ENCODE data around the gene ZNF507.

The ZNF507 gene

DNA sequence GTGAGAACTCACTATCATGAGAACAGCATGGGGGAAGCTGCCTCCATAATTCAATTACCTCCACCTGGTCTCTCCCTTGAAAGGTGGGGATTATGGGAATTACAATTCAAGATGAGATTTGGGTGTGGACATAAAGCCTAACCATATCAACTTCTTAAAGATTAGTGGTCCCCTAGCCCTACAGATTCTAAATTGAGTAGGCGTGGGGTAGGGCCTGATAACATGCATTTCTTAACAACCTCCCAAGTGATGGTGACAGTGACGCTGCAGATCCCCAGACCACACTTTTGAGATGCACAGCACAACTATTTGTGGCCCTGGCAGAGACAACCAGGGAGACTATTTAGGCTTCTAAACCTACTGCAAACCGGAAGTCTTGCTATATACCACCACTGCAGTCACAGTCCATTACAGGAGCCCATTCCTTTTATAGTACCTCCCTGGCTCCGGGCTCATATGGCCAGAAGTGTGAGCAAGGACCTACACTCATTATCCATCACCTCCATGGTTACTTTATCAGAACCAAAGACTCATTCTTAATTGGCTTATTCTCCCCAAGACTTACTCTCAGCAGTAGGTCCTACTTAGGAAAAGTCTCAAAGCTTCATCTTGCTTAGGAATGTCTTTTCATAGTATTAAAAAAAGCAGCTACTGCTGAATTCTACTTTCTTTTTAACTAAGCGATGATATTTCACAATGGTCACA lies 58.0 kb downstream of the ZNF507 start:
- no peak for TF ChIP-seq ZNF274 (IDR thresholded peaks at IDR 0.05; ENCODE audit: low read depth, low read length)
- no peak overlapping the region for H3K4me3 ChIP-seq (ENCODE audit: low read length)

DNA sequence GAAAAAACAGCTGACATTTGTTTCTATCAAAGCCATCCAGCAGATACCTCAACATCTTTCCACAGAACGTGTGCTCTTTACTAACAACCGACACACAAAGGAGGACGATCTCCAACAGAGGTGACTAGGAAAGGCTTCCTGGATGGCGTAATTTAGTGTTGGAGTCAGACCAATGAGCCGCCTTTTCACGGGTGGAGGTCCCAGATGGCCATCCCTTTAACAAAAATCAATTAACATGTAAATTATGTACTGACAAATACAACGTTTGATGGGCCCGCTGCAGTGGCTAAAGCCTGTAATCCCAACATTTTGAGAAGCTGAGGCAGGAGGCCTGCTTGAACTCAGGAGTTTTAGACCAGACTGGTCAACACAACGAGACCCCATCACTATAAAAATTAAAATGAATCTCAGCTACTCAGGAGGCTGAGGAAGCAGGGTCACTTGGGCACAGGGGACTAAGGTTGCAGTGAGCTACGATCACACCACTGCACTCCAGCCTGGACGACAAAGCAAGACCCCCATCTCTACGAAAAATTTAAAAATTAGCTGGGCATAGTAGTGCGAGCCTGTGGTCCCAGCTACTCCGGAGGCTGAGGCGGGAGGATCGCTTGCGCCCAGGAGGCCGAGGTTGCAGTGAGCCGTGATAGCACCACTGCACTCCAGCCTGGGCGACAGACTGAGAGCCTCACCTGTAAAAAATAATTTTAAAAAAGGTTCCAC lies 59.0 kb downstream of the ZNF507 start:
- H3K4me3 ChIP-seq (ENCODE audit: low read length): peak overlapping the region; percentile 88
- no peak for TF ChIP-seq ZNF274 (IDR thresholded peaks at IDR 0.05; ENCODE audit: low read depth, low read length)

DNA sequence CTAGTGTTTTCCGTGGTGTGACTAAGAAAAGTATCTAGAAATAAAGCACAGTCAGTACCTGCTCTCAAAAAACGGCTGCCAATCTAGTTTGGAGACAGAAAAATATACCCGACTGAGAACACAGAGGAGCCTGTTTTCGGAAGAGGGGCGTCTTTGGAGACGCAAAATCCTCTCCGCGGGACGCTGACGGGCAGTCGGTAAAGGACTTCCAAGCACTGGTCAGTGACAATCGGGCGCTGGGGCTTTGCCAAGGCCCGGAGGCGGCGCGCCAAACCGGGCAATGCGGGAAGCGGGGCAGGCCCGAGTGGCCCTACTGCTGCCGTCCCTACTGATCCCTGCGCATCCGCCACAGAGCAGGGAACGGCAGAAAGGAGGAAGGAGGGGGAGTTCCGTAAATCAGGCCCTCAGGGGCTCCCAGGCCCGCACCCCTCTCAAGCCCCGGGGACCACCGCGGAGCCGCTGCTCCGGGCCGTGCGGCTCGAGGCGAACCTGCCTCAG lies 59.6 kb downstream of the ZNF507 start:
- H3K4me3 ChIP-seq (ENCODE audit: low read length): peak overlapping the region; percentile 88
- TF ChIP-seq ZNF274 (IDR thresholded peaks at IDR 0.05; ENCODE audit: low read depth, low read length): no peak

DNA sequence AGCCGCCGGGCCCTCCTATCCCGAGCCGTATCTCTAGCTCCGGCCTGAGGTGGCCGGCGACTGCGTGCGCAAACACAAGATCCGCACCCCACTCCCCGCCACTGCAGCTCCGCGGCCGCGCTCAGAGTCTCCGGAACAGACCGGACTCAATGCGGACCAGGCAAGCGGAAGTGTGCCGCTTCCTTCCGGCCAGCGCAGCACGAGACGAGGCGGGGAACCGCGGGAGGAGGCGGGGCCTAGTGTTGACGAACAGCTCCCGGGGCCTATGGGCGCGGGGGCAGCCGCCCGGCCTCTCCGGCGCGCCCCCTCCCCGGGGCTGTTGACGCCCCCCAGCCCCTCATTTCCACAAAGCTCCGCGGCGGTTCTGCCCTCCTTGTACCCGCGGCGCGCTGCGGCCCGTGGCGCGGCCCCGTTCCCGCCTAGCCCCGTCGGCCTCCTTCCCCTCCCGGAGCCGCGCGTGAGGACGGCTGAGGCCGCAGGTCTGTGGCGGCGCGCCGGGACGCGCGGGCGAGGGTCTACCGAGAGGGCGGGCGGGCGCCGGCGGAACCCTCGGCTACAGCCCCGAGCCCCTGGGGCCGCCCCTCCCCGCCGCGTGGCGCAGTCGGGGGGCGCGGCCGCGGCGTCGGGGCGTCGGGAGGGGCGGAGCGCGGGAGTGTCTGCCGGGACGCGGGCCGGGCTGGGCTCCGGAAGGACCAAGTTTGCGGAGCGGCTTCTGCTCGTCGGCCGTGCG lies 60.2 kb downstream of the ZNF507 start, which contains the start of gene DPY19L3:
TSS of gene DPY19L3 (plus strand) at position 340 of the 730 bp plus-strand sequence. CDS start 2,484 bp downstream, outside the sequence.
- TF ChIP-seq ZNF274 (IDR thresholded peaks at IDR 0.05; ENCODE audit: low read depth, low read length): no peak
- H3K4me3 ChIP-seq (ENCODE audit: low read length): peak within 1 kb of the TSS; percentile 88

DNA sequence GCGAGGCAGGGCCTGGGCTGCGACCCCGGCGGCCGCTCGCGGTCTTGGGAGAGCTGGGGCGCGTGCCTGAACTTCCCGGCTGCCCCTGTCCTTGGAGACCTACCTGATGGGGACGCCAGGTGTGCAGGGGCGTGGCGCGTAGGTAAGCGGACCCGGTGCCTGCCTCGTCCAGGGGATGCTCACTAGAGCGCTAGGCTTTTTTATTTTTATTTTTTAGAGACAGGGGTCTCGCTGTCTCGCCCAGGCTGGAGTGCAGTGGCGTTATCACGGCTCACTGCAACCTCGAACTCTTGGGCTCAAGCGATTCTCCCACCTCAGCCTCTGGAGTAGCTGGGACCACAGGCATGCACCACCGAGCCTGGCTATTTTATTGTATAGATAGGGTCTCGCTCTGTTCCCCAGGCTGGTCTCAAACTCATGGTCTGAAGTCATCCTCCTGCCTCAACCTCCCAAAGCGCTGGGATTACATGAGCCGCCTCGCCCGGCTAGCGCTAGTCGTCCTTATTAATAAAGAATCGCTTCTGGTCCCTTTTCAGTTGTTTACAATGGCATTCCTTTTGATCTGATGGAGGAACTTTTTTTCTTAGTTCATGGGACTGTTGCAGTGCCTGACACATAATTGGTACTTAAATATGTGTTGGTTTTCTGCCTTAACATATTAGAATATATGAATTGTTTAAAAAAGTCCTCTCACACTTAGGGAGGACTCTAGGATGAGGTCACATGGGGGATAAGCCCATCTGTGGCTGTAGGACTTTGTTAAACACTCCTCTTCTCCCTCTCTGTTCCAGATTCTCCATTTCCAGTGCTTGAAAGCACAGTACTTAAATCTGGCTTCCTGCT lies 61.0 kb downstream of the ZNF507 start:
- peak overlapping the region; percentile 88 for H3K4me3 ChIP-seq (ENCODE audit: low read length)
- no peak for TF ChIP-seq ZNF274 (IDR thresholded peaks at IDR 0.05; ENCODE audit: low read depth, low read length)

DNA sequence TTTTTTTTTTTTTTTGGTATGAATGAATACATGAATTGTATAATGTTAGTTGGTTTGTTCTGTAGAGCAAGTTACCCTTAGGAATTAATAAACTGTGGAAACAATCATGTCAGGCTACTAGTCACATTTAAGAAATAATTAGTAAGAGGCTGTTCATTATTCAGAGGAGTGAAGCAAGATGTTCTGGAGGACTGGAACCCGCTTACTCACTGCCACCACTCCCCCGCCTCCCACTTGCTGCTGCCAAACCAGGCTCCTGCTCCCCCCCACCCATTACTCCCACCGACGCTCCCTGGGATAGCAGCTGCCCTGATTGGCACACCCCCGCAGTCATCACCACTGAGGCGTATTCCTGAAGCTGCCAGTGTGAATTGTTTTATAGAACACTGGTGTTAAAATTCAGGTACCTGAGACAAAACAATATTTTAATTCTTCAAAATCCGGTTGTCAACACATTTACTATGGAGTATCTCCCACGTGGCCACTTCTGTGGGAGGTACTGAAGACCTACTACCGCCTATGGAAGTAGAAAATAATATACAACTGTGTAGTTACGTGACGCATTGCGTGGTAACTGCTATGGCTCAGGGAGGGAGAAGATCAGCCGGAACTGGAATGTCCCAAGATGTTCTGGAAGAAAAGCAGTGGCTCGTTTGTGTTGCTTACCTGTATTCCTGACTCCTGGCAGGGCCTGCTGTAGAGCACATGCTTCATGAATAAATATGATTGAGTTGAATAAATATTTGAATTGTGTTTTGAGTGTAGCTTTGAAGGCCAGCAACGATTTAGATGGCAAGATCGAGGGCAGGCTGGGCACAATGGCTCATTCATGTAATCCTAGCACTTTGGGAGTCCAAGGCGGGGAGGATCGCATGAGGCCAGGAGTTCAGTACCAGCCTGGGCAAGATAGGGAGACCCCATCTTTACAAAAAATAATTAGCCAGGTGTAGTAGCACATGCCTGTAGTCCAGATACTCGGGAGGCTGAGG lies 61.9 kb downstream of the ZNF507 start:
- H3K4me3 ChIP-seq (ENCODE audit: low read length): peak overlapping the region; percentile 88; the same call in 1 of the 2 replicates

DNA sequence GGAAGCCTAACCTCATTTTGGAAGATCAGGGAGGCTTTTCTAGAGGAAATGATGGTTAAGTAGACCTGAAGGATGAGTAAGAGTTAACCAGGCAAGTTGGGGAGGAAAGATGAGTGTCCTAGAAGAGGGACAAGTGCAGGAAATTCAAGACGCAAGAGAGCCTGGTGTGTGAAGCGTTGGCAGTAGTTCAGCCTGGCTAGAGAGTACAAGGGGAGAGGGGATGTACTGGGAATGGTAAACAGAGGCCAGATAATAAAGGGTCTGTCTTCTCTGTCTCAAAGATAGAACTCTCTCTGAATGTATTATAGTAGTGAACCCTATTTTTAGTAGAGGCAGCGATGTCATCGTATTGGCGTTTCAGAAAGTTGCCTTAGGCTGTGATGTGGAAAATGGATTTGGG lies 69.8 kb downstream of the ZNF507 start:
- TF ChIP-seq ZNF274 (IDR thresholded peaks at IDR 0.05; ENCODE audit: low read depth, low read length): no peak
- no peak overlapping the region for H3K4me3 ChIP-seq (ENCODE audit: low read length)

More for the DNA sequence above, 61.9 kb downstream of the ZNF507 start:
- no peak for TF ChIP-seq ZNF274 (IDR thresholded peaks at IDR 0.05; ENCODE audit: low read depth, low read length)

DNA sequence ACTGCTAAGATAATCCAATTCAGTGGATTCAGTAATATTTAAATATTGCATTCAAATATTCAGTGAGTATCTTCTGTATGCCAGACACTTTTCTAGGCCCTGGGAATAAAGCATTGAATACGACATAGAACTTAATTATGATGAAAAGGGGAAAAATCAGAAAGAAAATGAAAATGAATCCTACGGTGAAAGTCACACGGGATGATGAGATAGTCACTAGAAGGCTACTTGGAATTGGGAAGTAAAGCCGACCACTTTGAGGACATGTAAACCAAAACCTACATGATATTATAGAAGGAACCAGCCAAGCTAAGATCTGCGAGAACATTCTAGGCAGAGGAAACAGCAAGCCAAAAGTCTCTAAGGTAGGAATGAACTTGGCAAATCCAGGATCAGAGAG lies 70.3 kb downstream of the ZNF507 start:
- H3K4me3 ChIP-seq (ENCODE audit: low read length): no peak overlapping the region
- TF ChIP-seq ZNF274 (IDR thresholded peaks at IDR 0.05; ENCODE audit: low read depth, low read length): no peak

DNA sequence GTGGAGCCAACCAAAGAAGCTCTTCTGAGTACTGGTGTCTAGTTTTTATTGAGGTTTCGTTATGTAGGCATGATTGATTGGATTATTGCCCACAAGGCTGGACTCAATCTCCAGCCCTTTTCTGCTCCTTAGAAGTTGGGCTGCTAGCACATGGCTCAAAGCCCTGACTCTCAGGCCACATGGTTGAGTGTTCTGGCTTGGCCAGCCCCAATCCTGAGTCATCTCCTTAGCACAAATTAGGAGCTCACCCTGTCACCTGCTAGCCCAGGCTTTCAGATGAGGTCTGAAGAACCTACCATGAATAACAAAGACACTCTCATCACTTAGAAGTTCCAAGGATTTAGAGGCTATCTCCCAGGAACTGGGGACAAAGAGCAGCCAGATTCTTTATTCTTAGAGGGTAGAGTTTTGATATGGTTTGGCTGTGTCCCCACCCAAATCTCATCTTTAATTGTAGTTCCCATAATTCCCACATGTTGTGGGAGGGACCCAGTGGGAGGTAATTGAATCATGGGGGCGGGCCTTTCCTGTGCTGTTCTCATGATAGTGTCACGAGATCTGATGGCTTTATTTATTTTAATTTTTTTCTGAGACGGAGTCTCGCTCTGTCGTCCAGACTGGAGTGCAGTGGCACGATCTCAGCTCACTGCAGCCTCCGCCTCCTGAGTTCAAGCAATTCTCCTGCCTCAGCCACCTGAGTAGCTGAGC lies 71.5 kb downstream of the ZNF507 start:
- TF ChIP-seq ZNF274 (IDR thresholded peaks at IDR 0.05; ENCODE audit: low read depth, low read length): no peak
- no peak overlapping the region for H3K4me3 ChIP-seq (ENCODE audit: low read length)

DNA sequence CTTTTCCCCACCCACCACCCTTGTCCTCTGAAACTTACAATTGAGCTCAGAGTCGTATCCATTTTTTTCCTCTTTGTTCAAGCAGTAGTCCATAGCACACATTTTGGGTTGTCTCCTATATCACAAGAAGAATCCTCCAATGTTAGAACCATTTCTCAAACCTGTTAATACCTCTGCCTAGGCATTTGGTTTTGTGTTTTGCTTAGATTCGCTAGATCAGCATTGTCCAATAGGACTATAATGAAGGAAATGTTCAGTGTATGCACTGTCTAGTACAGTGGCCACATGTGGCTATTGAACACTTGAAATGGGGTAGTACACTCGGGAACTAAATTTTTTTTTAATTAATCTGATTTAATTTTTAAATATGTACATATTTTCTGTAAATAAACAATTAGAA lies 72.7 kb downstream of the ZNF507 start:
- H3K4me3 ChIP-seq (ENCODE audit: low read length): no peak overlapping the region
- TF ChIP-seq ZNF274 (IDR thresholded peaks at IDR 0.05; ENCODE audit: low read depth, low read length): no peak

DNA sequence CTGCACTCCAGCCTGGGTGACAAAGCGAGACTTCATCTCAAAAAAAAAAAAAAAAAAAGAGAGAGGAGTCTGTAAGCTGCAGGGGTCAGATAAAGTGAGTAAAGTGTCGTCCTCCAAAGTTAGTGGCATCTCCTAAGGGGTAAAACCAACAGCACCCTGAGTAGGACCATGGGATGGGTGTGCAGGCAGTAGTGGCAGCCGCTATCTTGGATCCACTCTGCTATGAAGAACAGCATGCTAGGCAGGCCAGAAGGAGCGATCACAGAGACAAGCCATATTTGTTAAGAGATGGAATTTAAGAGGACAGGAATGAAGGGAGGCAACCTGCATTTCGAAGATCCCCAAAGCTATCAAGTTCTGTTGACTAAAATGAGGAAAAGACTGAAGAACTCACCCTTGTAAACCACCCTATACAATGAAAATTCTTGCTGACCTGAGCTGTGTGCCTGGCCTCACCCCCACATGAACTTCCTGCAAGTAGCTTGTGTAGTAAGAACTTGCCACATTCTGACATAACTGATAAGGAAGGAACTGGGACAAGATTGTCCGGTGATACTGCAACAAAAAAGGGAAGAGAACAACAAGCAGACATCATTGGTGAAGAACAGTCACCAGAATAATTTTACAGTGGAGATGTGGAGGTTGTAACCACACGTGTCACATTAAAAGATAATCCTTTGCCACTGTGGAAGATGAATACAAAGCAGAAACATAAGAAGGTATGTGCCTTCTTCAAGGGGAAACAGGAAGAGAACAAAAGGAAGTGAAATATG lies 76.4 kb downstream of the ZNF507 start:
- no peak overlapping the region for H3K4me3 ChIP-seq (ENCODE audit: low read length)
- no peak for TF ChIP-seq ZNF274 (IDR thresholded peaks at IDR 0.05; ENCODE audit: low read depth, low read length)
